GM12878 (cell line): Measurements from ENCODE around the gene MYDGF. TPM values are rescaled to one million over a fixed set of nuclear protein-coding genes. Genes with fewer than 3 reads are reported as not detected.

Source experiments
- ATF7 ChIP-seq: fragments of 450-650 bp; IDR thresholded peaks from 2 replicates; pipeline ENCODE4 v1.6.1; 2016; ENCODE audit warnings: low read depth, mild to moderate bottlenecking
- CBX5 ChIP-seq: sonication (generic); IDR thresholded peaks from 2 replicates; pipeline ENCODE4 v1.6.1; 2016; ENCODE audit warnings: low read depth, moderate library complexity, mild to moderate bottlenecking, inconsistent platforms
- CHD2 ChIP-seq: IDR thresholded peaks from 2 replicates; pipeline ENCODE4 v1.6.1; 2011; ENCODE audit warnings: low read depth, low read length, improper control_type of control experiment, borderline replicate concordance
- MEF2B ChIP-seq: fragments of 450-650 bp; IDR thresholded peaks from 2 replicates; pipeline ENCODE4 v1.6.1; 2018; ENCODE audit warnings: mild to moderate bottlenecking, moderate library complexity; ENCODE audit not compliant: partially characterized antibody, poor library complexity, severe bottlenecking
- MYC ChIP-seq: IDR thresholded peaks from 2 replicates; pipeline ENCODE4 v1.6.1; 2011; ENCODE audit warnings: mild to moderate bottlenecking, low read length, moderate library complexity, inconsistent platforms; ENCODE audit not compliant: insufficient read depth, insufficient replicate concordance, insufficient read length, severe bottlenecking
- SREBF1 ChIP-seq: IDR thresholded peaks from 2 replicates; pipeline ENCODE4 v1.6.1; 2012; ENCODE audit warnings: mild to moderate bottlenecking, low read length
- ZNF217 ChIP-seq: fragments of 450-650 bp; IDR thresholded peaks from 2 replicates; pipeline ENCODE4 v1.6.1; 2017; ENCODE audit warnings: antibody characterized with exemption, mild to moderate bottlenecking
- ZNF622 ChIP-seq: fragments of 450-650 bp; IDR thresholded peaks from 2 replicates; pipeline ENCODE4 v1.6.1; 2017; ENCODE audit warnings: mild to moderate bottlenecking, inconsistent platforms
- polyA plus RNA-seq, 11 experiments: library from polyadenylated mRNA; depleted of rRNA in 4 of 11; unstranded in 6 of 11; stranded (reverse) in 5 of 11; fragments of >200 nt; fragmentation: Nextera tagmentation in 4 of 11; fragmentation: Illumina TruSeq in 1 of 11; extraction: Ambion mirVana in 4 of 11; extraction: Trizol in 1 of 11; gene quantifications; 1 replicate in 1 of 11; 2 replicates in 10 of 11; pipeline versions ENCODE4 v1.2.1 to v1.2.3, GENCODE V29; 2011 to 2016; ENCODE audit warnings: inconsistent platforms in 2 of 11, missing spikeins in 2 of 11, low read depth in 1 of 11
- total RNA-seq, 4 experiments: library from RNA; depleted of rRNA in 3 of 4; stranded (reverse); fragments of >200 nt in 3 of 4; fragmentation: Illumina TruSeq in 1 of 4; extraction: Trizol in 1 of 4; gene quantifications; 2 replicates each; pipeline versions ENCODE4 v1.2.1 to v1.2.3, GENCODE V29; 2013 to 2021
- TF ChIP-seq, protein P1 (sequence below): fragments of 450-650 bp; formaldehyde crosslinking; IDR thresholded peaks from 2 replicates; pipeline ENCODE4 v1.4.0; 2022; ENCODE audit warnings: mild to moderate bottlenecking, moderate library complexity
- TF ChIP-seq, protein P2 (sequence below): IDR thresholded peaks from 2 replicates; pipeline ENCODE4 v1.6.1; 2011; ENCODE audit warnings: low read depth, low read length, improper control_type of control experiment, borderline replicate concordance

Gene MYDGF
- total and polyA plus RNA-seq, 10 of the 15 experiments (the other 5 are each of a cell fraction or from before 2014, with no cell fraction given) = 2.3 to 196 (median 57.5) TPM

DNA sequence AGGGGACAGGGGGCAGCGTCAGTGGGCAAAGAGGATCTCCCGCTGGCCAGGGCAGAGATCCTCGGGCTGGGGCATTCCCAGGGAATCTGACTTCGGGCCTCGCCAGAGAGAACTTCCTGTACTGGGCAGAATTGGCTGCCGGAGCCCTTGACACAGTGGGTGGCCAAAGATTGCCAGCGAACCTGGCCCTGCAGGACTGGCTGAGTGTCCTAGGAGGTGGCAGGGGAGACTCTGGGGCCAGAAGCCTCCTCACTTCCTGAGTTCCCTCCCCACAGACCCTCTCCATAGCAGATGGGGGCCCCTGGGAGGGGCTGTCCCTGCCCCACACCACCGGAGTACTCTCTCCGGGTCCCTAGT is 34.2 kb upstream of the MYDGF start (continued):
- TF ChIP-seq, protein P1, sequence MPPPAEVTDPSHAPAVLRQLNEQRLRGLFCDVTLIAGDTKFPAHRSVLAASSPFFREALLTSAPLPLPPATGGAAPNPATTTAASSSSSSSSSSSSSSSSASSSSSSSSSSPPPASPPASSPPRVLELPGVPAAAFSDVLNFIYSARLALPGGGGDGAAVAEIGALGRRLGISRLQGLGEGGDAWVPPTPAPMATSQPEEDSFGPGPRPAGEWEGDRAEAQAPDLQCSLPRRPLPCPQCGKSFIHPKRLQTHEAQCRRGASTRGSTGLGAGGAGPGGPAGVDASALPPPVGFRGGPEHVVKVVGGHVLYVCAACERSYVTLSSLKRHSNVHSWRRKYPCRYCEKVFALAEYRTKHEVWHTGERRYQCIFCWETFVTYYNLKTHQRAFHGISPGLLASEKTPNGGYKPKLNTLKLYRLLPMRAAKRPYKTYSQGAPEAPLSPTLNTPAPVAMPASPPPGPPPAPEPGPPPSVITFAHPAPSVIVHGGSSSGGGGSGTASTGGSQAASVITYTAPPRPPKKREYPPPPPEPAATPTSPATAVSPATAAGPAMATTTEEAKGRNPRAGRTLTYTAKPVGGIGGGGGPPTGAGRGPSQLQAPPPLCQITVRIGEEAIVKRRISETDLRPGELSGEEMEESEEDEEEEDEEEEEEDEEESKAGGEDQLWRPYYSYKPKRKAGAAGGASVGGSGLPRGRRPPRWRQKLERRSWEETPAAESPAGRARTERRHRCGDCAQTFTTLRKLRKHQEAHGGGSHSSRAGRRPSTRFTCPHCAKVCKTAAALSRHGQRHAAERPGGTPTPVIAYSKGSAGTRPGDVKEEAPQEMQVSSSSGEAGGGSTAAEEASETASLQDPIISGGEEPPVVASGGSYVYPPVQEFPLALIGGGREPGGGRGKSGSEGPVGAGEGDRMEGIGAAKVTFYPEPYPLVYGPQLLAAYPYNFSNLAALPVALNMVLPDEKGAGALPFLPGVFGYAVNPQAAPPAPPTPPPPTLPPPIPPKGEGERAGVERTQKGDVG = no peak
- no peak for TF ChIP-seq CHD2
- TF ChIP-seq MEF2B = no peak
- TF ChIP-seq SREBF1 = no peak
- TF ChIP-seq ZNF217 = no peak
- TF ChIP-seq MYC = no peak
- no peak for TF ChIP-seq ATF7
- TF ChIP-seq, protein P2, sequence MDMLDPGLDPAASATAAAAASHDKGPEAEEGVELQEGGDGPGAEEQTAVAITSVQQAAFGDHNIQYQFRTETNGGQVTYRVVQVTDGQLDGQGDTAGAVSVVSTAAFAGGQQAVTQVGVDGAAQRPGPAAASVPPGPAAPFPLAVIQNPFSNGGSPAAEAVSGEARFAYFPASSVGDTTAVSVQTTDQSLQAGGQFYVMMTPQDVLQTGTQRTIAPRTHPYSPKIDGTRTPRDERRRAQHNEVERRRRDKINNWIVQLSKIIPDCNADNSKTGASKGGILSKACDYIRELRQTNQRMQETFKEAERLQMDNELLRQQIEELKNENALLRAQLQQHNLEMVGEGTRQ = no peak
- no peak for TF ChIP-seq CBX5
- TF ChIP-seq ZNF622 = no peak
